GM23338 (cell line): ENCODE measurements around the gene KRTCAP2. TPM values are rescaled to one million over a fixed set of nuclear protein-coding genes. Genes with fewer than 3 reads are reported as not detected.

Experiments used
- ATAC-seq: fragments of 200-7000 bp; cut with Tn5 transposase; 3 replicates; pipeline ENCODE4 v1.9.1; 2020
- DNase-seq: peaks from one replicate; pipeline ENCODE4 v3.0.0-alpha.2; 2015; ENCODE audit warnings: low spot score
- H2AFZ ChIP-seq: fragments of 200-600 bp; sonication (generic); 2 replicates; pipeline ENCODE4 v1.8.0; 2016; ENCODE audit warnings: antibody characterized with exemption, mild to moderate bottlenecking, moderate library complexity
- H3F3A ChIP-seq: fragments of 200-600 bp; sonication (generic); replicated peaks from 2 replicates; pipeline ENCODE4 v1.8.0; 2017; ENCODE audit warnings: antibody characterized with exemption, mixed run types, low read depth
- H3K27ac ChIP-seq: fragments of 200-600 bp; sonication (generic); 2 replicates; pipeline ENCODE4 v1.6.1; 2016; ENCODE audit warnings: low read depth
- H3K27me3 ChIP-seq: fragments of 200-600 bp; sonication (generic); 2 replicates; pipeline ENCODE4 v1.8.0; 2016; ENCODE audit warnings: mild to moderate bottlenecking, mixed run types, moderate library complexity; ENCODE audit not compliant: insufficient read depth
- H3K36me3 ChIP-seq: fragments of 200-600 bp; sonication (generic); 2 replicates; pipeline ENCODE4 v1.8.0; 2016; ENCODE audit warnings: mild to moderate bottlenecking; ENCODE audit not compliant: insufficient read depth
- H3K4me1 ChIP-seq: fragments of 200-600 bp; sonication (generic); 2 replicates; pipeline ENCODE4 v1.8.0; 2016; ENCODE audit warnings: mild to moderate bottlenecking, moderate library complexity; ENCODE audit not compliant: insufficient read depth
- H3K4me2 ChIP-seq: fragments of 200-600 bp; sonication (generic); 2 replicates; pipeline ENCODE4 v1.7.1; 2017; ENCODE audit warnings: mixed run types
- H3K4me3 ChIP-seq: fragments of 200-600 bp; sonication (generic); 2 replicates; pipeline ENCODE4 v1.6.1; 2016; ENCODE audit warnings: mixed run types
- H3K79me2 ChIP-seq: fragments of 200-600 bp; sonication (generic); replicated peaks from 2 replicates; pipeline ENCODE4 v1.8.0; 2017; ENCODE audit warnings: mild to moderate bottlenecking; ENCODE audit not compliant: insufficient read depth
- H3K9me2 ChIP-seq: fragments of 200-600 bp; sonication (generic); 2 replicates; pipeline ENCODE4 v1.8.0; 2017; ENCODE audit not compliant: insufficient read depth
- H4K20me1 ChIP-seq: fragments of 200-600 bp; sonication (generic); replicated peaks from 2 replicates; pipeline ENCODE4 v1.8.0; 2017; ENCODE audit warnings: mild to moderate bottlenecking; ENCODE audit not compliant: insufficient read depth
- H3K27ac Mint-ChIP-seq: 2 replicates; pipeline ENCODE4 v1.8.0; 2020; ENCODE audit warnings: inconsistent platforms, mild to moderate bottlenecking, moderate library complexity, mixed read lengths
- H3K27me3 Mint-ChIP-seq: 3 replicates; pipeline ENCODE4 v1.8.0; 2022; ENCODE audit warnings: low read depth, mild to moderate bottlenecking, moderate library complexity, mixed read lengths, inconsistent platforms; ENCODE audit not compliant: insufficient read depth, poor library complexity
- H3K36me3 Mint-ChIP-seq: 3 replicates; pipeline ENCODE4 v1.8.0; 2021; ENCODE audit warnings: low read depth, mild to moderate bottlenecking, inconsistent platforms, moderate library complexity, mixed read lengths
- H3K4me1 Mint-ChIP-seq: 3 replicates; pipeline ENCODE4 v1.8.0; 2020; ENCODE audit warnings: mild to moderate bottlenecking, inconsistent platforms, mixed read lengths
- H3K4me3 Mint-ChIP-seq: 3 replicates; pipeline ENCODE4 v1.8.0; 2021; ENCODE audit warnings: moderate library complexity, mild to moderate bottlenecking, inconsistent platforms, mixed read lengths
- H3K9me3 Mint-ChIP-seq: 3 replicates; pipeline ENCODE4 v1.8.0; 2020; ENCODE audit warnings: moderate library complexity, mild to moderate bottlenecking, inconsistent platforms, mixed read lengths
- CREB1 ChIP-seq: fragments of 250-450 bp; sonication (Bioruptor Pico); IDR thresholded peaks from 2 replicates; pipeline ENCODE4 v1.5.0; 2020; ENCODE audit warnings: low read depth, mild to moderate bottlenecking, moderate library complexity
- CTCF ChIP-seq, 2 experiments: fragments of 200-600 bp in 1 of 2; sonication (generic) in 1 of 2; conservative IDR thresholded peaks; 2 replicates each; pipeline versions ENCODE4 v1.5.1 to v1.6.1; 2016 to 2017; ENCODE audit warnings: antibody characterized with exemption in 2 of 2, low read depth in 2 of 2, mild to moderate bottlenecking in 2 of 2, moderate library complexity in 1 of 2
- ETS1 ChIP-seq: IDR thresholded peaks from 2 replicates; pipeline ENCODE4 v1.6.1; 2016; ENCODE audit warnings: antibody characterized with exemption
- EZH2 ChIP-seq: fragments of 200-600 bp; sonication (generic); IDR thresholded peaks from one replicate; pipeline ENCODE4 v1.8.0; 2017; ENCODE audit warnings: antibody characterized with exemption, mild to moderate bottlenecking, low read depth; ENCODE audit not compliant: unreplicated experiment
- EZH2phosphoT487 ChIP-seq: fragments of 200-600 bp; sonication (generic); IDR thresholded peaks from one replicate; pipeline ENCODE4 v1.8.1; 2018; ENCODE audit warnings: antibody characterized with exemption; ENCODE audit not compliant: unreplicated experiment
- JUNB ChIP-seq: IDR thresholded peaks from one replicate; pipeline ENCODE4 v1.6.1; 2016; ENCODE audit warnings: antibody characterized with exemption; ENCODE audit not compliant: unreplicated experiment
- NANOG ChIP-seq: IDR thresholded peaks from 2 replicates; pipeline ENCODE4 v1.6.1; 2016; ENCODE audit warnings: antibody characterized with exemption, borderline replicate concordance
- POLR2AphosphoS5 ChIP-seq: IDR thresholded peaks from 2 replicates; pipeline ENCODE4 v1.6.1; 2016; ENCODE audit warnings: antibody characterized with exemption, low read depth
- REST ChIP-seq: IDR thresholded peaks from one replicate; pipeline ENCODE4 v1.6.1; 2018; ENCODE audit warnings: antibody characterized with exemption; ENCODE audit not compliant: unreplicated experiment
- STAT1 ChIP-seq: IDR thresholded peaks from one replicate; pipeline ENCODE4 v1.6.1; 2016; ENCODE audit warnings: antibody characterized with exemption; ENCODE audit not compliant: unreplicated experiment
- ZNF114 ChIP-seq: fragments of 250-450 bp; sonication (Bioruptor Pico); IDR thresholded peaks from 2 replicates; pipeline ENCODE4 v1.5.0; 2020; ENCODE audit warnings: mild to moderate bottlenecking, moderate library complexity
- ZNF331 ChIP-seq: fragments of 250-450 bp; sonication (Bioruptor Pico); IDR thresholded peaks from 2 replicates; pipeline ENCODE4 v1.5.0; 2020; ENCODE audit warnings: low read depth, mild to moderate bottlenecking, moderate library complexity
- ZNF462 ChIP-seq: fragments of 250-450 bp; sonication (Bioruptor Pico); IDR thresholded peaks from 2 replicates; pipeline ENCODE4 v1.5.0; 2020; ENCODE audit warnings: mild to moderate bottlenecking, moderate library complexity
- polyA plus RNA-seq: library from polyadenylated mRNA; unstranded; fragments of >200 nt; fragmentation: Nextera tagmentation; extraction: Ambion mirVana; gene quantifications from 2 replicates; pipeline ENCODE4 v1.2.1, GENCODE V29; 2016
- total RNA-seq: library from RNA; depleted of rRNA; stranded (reverse); fragments of >200 nt; shearing (Covaris generic); gene quantifications from 2 replicates; pipeline ENCODE4 v1.2.3, GENCODE V29; 2014

Gene KRTCAP2
- total and polyA plus RNA-seq, 2 experiments from 2014 or later, result 106 to 579 TPM

DNA sequence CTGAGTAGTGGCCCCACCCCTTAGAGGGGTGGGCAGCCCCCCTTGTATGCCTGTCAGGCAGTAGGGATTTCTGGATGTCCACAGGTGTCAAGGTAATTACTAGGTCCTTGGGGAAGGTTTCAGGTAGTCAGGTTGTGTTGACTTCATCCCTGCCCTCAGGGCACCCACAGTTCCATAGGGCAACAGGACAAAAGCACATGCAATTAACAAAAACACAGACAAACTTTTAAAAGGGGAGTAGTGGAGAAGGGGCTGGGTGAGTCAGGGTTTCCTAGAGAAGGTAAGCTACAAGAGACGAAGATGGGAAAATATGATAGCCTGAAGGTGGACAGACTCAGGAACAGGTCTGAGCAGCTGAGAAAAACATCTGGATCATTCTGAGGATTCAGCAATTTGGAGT is 14.1 kb downstream of the KRTCAP2 start:
- H3K9me3 Mint-ChIP-seq, result peaks cover 3% of the 10 kb centered on the region; the same call in 2 of the 3 replicates
- Histone ChIP-seq H3K36me3 (no peaks in the 10 kb centered on the region), H3K4me1 (no peaks in the 10 kb centered on the region), H4K20me1 (no peaks in the 10 kb centered on the region), H3K27me3 (no peaks in the 10 kb centered on the region), H3K9me2 (no peaks in the 10 kb centered on the region), H3K4me3 (no peak overlapping the region), H3K27ac (no peak overlapping the region), H2AFZ (no peak overlapping the region), H3K4me2 (no peak overlapping the region), H3F3A (no peaks in the 10 kb centered on the region), H3K79me2 (no peaks in the 10 kb centered on the region)
- no peak for ATAC-seq
- no peak overlapping the region for H3K4me3 Mint-ChIP-seq
- no peak overlapping the region for H3K27ac Mint-ChIP-seq
- H3K27me3 Mint-ChIP-seq, result no peaks in the 10 kb centered on the region
- TF ChIP-seq CREB1 (no peak), POLR2AphosphoS5 (no peak), STAT1 (no peak), ZNF462 (CRISPR knock-in tag) (no peak), EZH2 (no peak), JUNB (no peak), ZNF331 (CRISPR knock-in tag) (no peak), ETS1 (no peak), EZH2phosphoT487 (no peak), REST (no peak), NANOG (no peak), CTCF (conservative IDR thresholded peaks at IDR 0.05; ENCODE audit: low read depth in 2 of 2) (no peak), ZNF114 (CRISPR knock-in tag) (no peak)
- DNase-seq, result no peak
- no peaks in the 10 kb centered on the region for H3K36me3 Mint-ChIP-seq
- H3K4me1 Mint-ChIP-seq, result no peaks in the 10 kb centered on the region
